H1 (cell line): ENCODE measurements around the gene PATJ. TPM values are rescaled to one million over a fixed set of nuclear protein-coding genes. Genes with fewer than 3 reads are reported as not detected.

ENCODE experiments used
- JUN ChIP-seq: IDR thresholded peaks from 2 replicates; pipeline ENCODE4 v1.6.1; 2011; ENCODE audit warnings: low read depth, mild to moderate bottlenecking, improper control_type of control experiment, low read length
- NANOG ChIP-seq: IDR thresholded peaks from 2 replicates; pipeline ENCODE4 v1.6.1; 2011; ENCODE audit warnings: low read length, low read depth, mild to moderate bottlenecking, inconsistent platforms; ENCODE audit not compliant: insufficient read depth, poor library complexity, severe bottlenecking
- POU5F1 ChIP-seq: IDR thresholded peaks from 2 replicates; pipeline ENCODE4 v1.6.1; 2011; ENCODE audit warnings: low read depth, mild to moderate bottlenecking, low read length, moderate library complexity
- SP4 ChIP-seq: IDR thresholded peaks from 2 replicates; pipeline ENCODE4 v1.6.1; 2012; ENCODE audit warnings: low read length, inconsistent platforms
- polyA plus RNA-seq, 7 experiments: library from polyadenylated mRNA; depleted of rRNA in 3 of 7; stranded (reverse) in 5 of 7; unstranded in 2 of 7; fragments of >200 nt in 5 of 7; fragments of 200-250 nt in 2 of 7; gene quantifications; 1 replicate in 5 of 7; 2 replicates in 1 of 7; 4 replicates in 1 of 7; pipeline versions ENCODE4 v1.2.1 to v1.2.3, GENCODE V29; 2011 to 2013; ENCODE audit warnings: missing spikeins in 2 of 7, mixed read lengths in 2 of 7
- total RNA-seq: library from RNA; stranded (reverse); fragmentation: NEBNext Ultra II Directional; extraction: Animal tissue kit (Norgen Biotek cat#: 25700); gene quantifications from 2 replicates; pipeline ENCODE4 v1.2.1, GENCODE V29; 2021

Gene PATJ
- total and polyA plus RNA-seq, 2 of the 8 experiments (the other 6 are each of a cell fraction or from before 2014, with no cell fraction given): 8.2 to 55.6 TPM

DNA sequence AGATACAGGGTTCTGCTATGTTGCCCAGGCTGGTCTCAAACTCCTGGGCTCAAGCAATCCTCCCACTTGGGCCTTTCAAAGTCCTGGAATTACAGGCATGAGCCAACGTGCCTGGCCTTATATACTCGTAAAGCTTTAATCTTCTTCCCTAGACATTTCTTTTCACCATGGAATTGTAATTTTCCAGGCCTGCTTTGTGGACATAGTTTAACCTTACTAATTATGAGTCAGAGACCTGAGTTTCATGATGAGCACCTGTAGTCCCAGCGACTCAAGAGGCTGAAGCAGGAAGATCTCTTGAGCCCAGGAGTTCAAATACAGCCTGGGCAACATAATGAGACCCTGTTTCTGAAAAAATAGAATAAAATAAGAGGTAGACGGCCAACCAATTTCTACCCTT lies 12.3 kb downstream of the PATJ start (continued):
- no peak for TF ChIP-seq SP4
- TF ChIP-seq POU5F1: no peak
- no peak for TF ChIP-seq NANOG
- no peak for TF ChIP-seq JUN
